GM23338 (cell line): ENCODE measurements around the gene LRRC39.

Experiments
- CREB1 ChIP-seq: fragments of 250-450 bp; sonication (Bioruptor Pico); IDR thresholded peaks from 2 replicates; pipeline ENCODE4 v1.5.0; 2020; ENCODE audit warnings: low read depth, mild to moderate bottlenecking, moderate library complexity
- CTCF ChIP-seq, 2 experiments: fragments of 200-600 bp in 1 of 2; sonication (generic) in 1 of 2; conservative IDR thresholded peaks; 2 replicates each; pipeline versions ENCODE4 v1.5.1 to v1.6.1; 2016 to 2017; ENCODE audit warnings: antibody characterized with exemption in 2 of 2, low read depth in 2 of 2, mild to moderate bottlenecking in 2 of 2, moderate library complexity in 1 of 2
- EZH2 ChIP-seq: fragments of 200-600 bp; sonication (generic); IDR thresholded peaks from one replicate; pipeline ENCODE4 v1.8.0; 2017; ENCODE audit warnings: antibody characterized with exemption, mild to moderate bottlenecking, low read depth; ENCODE audit not compliant: unreplicated experiment
- EZH2phosphoT487 ChIP-seq: fragments of 200-600 bp; sonication (generic); IDR thresholded peaks from one replicate; pipeline ENCODE4 v1.8.1; 2018; ENCODE audit warnings: antibody characterized with exemption; ENCODE audit not compliant: unreplicated experiment
- JUNB ChIP-seq: IDR thresholded peaks from one replicate; pipeline ENCODE4 v1.6.1; 2016; ENCODE audit warnings: antibody characterized with exemption; ENCODE audit not compliant: unreplicated experiment
- POLR2AphosphoS5 ChIP-seq: IDR thresholded peaks from 2 replicates; pipeline ENCODE4 v1.6.1; 2016; ENCODE audit warnings: antibody characterized with exemption, low read depth
- TF ChIP-seq, protein P1 (sequence below): IDR thresholded peaks from one replicate; pipeline ENCODE4 v1.6.1; 2018; ENCODE audit warnings: antibody characterized with exemption; ENCODE audit not compliant: unreplicated experiment

GRCh38 chr1:100187912-100188311 lies 9.9 kb upstream of the LRRC39 start:
- TF ChIP-seq POLR2AphosphoS5 (no peak), EZH2phosphoT487 (no peak), JUNB (no peak), EZH2 (no peak), CTCF (conservative IDR thresholded peaks at IDR 0.05; ENCODE audit: low read depth in 2 of 2) (no peak), CREB1 (CRISPR knock-in tag) (no peak)
- TF ChIP-seq, protein P1, sequence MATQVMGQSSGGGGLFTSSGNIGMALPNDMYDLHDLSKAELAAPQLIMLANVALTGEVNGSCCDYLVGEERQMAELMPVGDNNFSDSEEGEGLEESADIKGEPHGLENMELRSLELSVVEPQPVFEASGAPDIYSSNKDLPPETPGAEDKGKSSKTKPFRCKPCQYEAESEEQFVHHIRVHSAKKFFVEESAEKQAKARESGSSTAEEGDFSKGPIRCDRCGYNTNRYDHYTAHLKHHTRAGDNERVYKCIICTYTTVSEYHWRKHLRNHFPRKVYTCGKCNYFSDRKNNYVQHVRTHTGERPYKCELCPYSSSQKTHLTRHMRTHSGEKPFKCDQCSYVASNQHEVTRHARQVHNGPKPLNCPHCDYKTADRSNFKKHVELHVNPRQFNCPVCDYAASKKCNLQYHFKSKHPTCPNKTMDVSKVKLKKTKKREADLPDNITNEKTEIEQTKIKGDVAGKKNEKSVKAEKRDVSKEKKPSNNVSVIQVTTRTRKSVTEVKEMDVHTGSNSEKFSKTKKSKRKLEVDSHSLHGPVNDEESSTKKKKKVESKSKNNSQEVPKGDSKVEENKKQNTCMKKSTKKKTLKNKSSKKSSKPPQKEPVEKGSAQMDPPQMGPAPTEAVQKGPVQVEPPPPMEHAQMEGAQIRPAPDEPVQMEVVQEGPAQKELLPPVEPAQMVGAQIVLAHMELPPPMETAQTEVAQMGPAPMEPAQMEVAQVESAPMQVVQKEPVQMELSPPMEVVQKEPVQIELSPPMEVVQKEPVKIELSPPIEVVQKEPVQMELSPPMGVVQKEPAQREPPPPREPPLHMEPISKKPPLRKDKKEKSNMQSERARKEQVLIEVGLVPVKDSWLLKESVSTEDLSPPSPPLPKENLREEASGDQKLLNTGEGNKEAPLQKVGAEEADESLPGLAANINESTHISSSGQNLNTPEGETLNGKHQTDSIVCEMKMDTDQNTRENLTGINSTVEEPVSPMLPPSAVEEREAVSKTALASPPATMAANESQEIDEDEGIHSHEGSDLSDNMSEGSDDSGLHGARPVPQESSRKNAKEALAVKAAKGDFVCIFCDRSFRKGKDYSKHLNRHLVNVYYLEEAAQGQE: no peak
